ENCODE data around the gene WFS1. TPM values are rescaled to one million over a fixed set of nuclear protein-coding genes. Genes with fewer than 3 reads are reported as not detected.

WFS1 gene
- total RNA-seq, 1 donor from 2014 or later: 14.0 TPM

GRCh38 chr4:6326312-6327060, 56.8 kb downstream of the WFS1 start:
- no peak for DNase-seq

GRCh38 chr4:6327220-6327917, 57.7 kb downstream of the WFS1 start:
- DNase-seq: peak; percentile 90

GRCh38 chr4:6328526-6328925, 58.9 kb downstream of the WFS1 start:
- no peak for DNase-seq

GRCh38 chr4:6329478-6330383, 60.1 kb downstream of the WFS1 start:
- no peak for DNase-seq

GRCh38 chr4:6330384-6330767, 60.7 kb downstream of the WFS1 start:
- no peak for DNase-seq

GRCh38 chr4:6331018-6331417, 61.4 kb downstream of the WFS1 start:
- DNase-seq: no peak

GRCh38 chr4:6331468-6331867, 61.8 kb downstream of the WFS1 start:
- no peak for DNase-seq

- DNase-seq: no peak
Measured at GRCh38 chr4:6332042-6332668, 62.5 kb downstream of the WFS1 start.

GRCh38 chr4:6332669-6333050, 63.0 kb downstream of the WFS1 start:
- DNase-seq: no peak

- DNase-seq: no peak
Measured at GRCh38 chr4:6333301-6334202, 63.9 kb downstream of the WFS1 start.

GRCh38 chr4:6334203-6334887, 64.7 kb downstream of the WFS1 start:
- no peak for DNase-seq

- DNase-seq: no peak
Measured at GRCh38 chr4:6335040-6335590, 65.5 kb downstream of the WFS1 start.

- DNase-seq: no peak
Measured at GRCh38 chr4:6336166-6336565, 66.5 kb downstream of the WFS1 start.

GRCh38 chr4:6337331-6337935, 67.8 kb downstream of the WFS1 start:
- DNase-seq: no peak

GRCh38 chr4:6338175-6338950, 68.7 kb downstream of the WFS1 start:
- DNase-seq: no peak

GRCh38 chr4:6338951-6339817, 69.5 kb downstream of the WFS1 start:
- DNase-seq: no peak

GRCh38 chr4:6339818-6340445, 70.3 kb downstream of the WFS1 start:
- DNase-seq: no peak
